ACC112 (cell line): ENCODE data around the gene ITGAX.
A peak's percentile ranks its signal among the peaks of the same experiment; 100 is the strongest.
"Not testable (repeated sequence)": the region's sequence is repeated elsewhere in the genome, so short reads cannot be mapped to it uniquely, and the experiment has no call there.

ENCODE experiments used
- H2AFZ ChIP-seq: fragments of 200-600 bp; sonication (generic); one replicate; pipeline ENCODE4 v1.6.0; 2017; ENCODE audit warnings: antibody characterized with exemption, low read length; ENCODE audit not compliant: unreplicated experiment
- H3K27ac ChIP-seq: fragments of 200-600 bp; sonication (generic); 2 replicates; pipeline ENCODE4 v1.5.1; 2014; ENCODE audit warnings: low read depth, mild to moderate bottlenecking, antibody characterized with exemption, low read length, moderate library complexity
- H3K27me3 ChIP-seq: fragments of 200-600 bp; sonication (generic); 2 replicates; pipeline ENCODE4 v1.6.1; 2014; ENCODE audit warnings: mild to moderate bottlenecking, antibody characterized with exemption, low read length, moderate library complexity, mixed read lengths; ENCODE audit not compliant: insufficient read depth
- H3K36me3 ChIP-seq: fragments of 200-600 bp; sonication (generic); 2 replicates; pipeline ENCODE4 v1.6.1; 2016; ENCODE audit warnings: mild to moderate bottlenecking, antibody characterized with exemption, low read length, moderate library complexity, mixed read lengths; ENCODE audit not compliant: insufficient read depth
- H3K4me1 ChIP-seq: fragments of 200-600 bp; sonication (generic); one replicate; pipeline ENCODE4 v1.6.1; 2016; ENCODE audit warnings: low read length, mixed read lengths; ENCODE audit not compliant: insufficient read depth, unreplicated experiment, control insufficient read depth
- H3K4me3 ChIP-seq: fragments of 200-600 bp; sonication (generic); 2 replicates; pipeline ENCODE4 v1.5.1; 2014; ENCODE audit warnings: mild to moderate bottlenecking, low read depth, low read length
- H3K79me2 ChIP-seq: fragments of 200-600 bp; sonication (generic); one replicate; pipeline ENCODE4 v1.6.0; 2016; ENCODE audit warnings: low read length; ENCODE audit not compliant: control insufficient read depth, unreplicated experiment, insufficient read depth

The ITGAX gene

DNA sequence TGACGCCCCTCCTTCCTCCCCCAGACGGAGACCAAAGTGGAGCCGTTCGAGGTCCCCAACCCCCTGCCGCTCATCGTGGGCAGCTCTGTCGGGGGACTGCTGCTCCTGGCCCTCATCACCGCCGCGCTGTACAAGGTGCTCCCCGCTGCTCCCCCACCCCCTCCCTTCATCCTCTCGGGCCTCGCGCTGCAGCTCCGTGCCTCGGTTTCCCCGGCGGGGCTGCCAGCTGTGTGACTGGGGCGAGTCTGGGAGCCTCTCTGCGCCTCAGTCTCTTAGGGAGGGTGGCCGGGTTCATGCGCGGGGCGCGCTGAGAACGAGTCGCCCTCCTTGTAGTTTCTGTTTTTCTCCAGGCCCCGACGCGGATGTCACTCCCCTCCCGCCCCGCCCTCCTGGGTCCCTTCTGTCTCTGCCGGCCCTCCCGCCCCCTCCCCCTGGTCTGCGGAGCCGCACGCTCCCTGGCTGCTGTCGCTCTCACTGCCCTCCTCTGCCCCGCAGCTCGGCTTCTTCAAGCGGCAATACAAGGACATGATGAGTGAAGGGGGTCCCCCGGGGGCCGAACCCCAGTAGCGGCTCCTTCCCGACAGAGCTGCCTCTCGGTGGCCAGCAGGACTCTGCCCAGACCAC lies 23.7 kb upstream of the ITGAX start:
- Histone ChIP-seq H3K27me3 (peaks cover 80% of the 10 kb centered on the region), H3K27ac (no peak overlapping the region), H3K79me2 (no peaks in the 10 kb centered on the region), H3K4me1 (no peaks in the 10 kb centered on the region), H3K4me3 (peak overlapping the region; percentile 63; the same call in 1 of the 2 replicates), H2AFZ (no peak overlapping the region), H3K36me3 (no peaks in the 10 kb centered on the region)

DNA sequence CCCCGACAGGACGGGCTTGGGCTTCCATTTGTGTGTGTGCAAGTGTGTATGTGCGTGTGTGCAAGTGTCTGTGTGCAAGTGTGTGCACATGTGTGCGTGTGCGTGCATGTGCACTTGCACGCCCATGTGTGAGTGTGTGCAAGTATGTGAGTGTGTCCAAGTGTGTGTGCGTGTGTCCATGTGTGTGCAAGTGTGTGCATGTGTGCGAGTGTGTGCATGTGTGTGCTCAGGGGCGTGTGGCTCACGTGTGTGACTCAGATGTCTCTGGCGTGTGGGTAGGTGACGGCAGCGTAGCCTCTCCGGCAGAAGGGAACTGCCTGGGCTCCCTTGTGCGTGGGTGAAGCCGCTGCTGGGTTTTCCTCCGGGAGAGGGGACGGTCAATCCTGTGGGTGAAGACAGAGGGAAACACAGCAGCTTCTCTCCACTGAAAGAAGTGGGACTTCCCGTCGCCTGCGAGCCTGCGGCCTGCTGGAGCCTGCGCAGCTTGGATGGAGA lies 23.1 kb upstream of the ITGAX start:
- Histone ChIP-seq H3K27ac (no peak overlapping the region), H3K36me3 (no peaks in the 10 kb centered on the region), H3K4me1 (no peaks in the 10 kb centered on the region), H3K79me2 (no peaks in the 10 kb centered on the region), H3K27me3 (peaks cover 81% of the 10 kb centered on the region), H2AFZ (no peak overlapping the region), H3K4me3 (no peak overlapping the region)

DNA sequence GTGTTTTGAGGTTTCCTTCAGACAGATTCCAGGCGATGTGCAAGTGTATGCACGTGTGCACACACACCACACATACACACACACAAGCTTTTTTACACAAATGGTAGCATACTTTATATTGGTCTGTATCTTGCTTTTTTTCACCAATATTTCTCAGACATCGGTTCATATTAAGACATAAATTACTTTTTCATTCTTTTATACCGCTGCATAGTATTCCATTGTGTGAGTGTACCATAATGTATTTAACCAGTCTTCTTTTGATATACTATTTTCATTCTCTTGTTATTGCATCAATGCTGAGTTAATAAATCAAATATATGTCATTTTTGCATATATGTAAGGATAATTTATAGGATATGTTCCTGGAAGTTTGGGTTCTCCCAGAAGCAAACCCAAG lies 22.4 kb upstream of the ITGAX start:
- Histone ChIP-seq H3K27ac (no peak overlapping the region), H3K79me2 (no peaks in the 10 kb centered on the region), H2AFZ (no peak overlapping the region), H3K4me3 (no peak overlapping the region), H3K36me3 (no peaks in the 10 kb centered on the region), H3K4me1 (no peaks in the 10 kb centered on the region), H3K27me3 (peaks cover 85% of the 10 kb centered on the region)

DNA sequence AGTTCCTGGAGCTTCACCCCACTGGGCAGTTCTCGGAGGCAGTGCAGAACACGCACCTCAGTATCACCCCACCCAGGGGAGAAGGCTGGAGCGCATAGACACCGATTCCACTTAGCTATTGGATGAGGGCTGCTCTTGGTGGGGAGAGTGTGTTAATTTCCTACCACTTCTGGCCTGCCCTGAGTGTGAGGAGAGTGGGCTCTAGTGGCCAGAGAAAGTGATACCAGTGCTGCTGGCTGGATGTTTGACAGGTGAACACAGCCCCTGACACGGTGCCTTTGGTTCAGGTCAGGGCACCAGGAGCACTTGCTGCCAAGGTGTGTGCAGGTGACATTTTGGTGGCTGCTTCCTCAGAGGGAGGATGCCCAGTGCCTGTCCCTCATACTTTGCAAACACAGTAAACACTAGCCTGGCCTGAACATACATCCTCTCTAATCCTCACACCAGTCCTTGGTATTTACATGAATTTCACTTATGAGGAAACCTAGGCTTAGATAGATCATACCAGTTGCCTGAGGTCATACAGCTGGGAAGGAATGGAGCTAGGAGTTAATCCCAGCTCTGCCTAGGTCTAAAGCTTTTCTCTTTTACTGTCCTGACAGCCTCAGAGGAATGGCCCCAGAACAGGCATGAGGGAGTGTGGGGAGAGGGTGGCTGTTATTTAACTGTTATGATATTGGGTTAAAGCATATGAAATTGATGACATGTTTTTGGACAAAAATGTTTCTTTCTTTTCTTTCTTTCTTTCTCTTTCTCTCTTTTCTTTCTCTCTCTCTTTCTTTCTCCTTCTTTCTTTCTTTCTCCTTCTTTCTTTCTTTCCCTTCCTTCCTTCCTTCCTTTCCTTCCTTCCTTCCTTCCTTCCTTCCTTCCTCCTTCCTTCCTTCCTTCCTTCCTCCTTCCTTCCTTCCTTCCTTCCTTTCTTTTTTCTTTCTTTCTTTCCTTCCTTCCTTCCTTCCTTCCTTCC lies 21.0 kb upstream of the ITGAX start:
- Histone ChIP-seq H3K27ac (no peak overlapping the region), H3K27me3 (peaks cover 75% of the 10 kb centered on the region), H3K4me1 (no peaks in the 10 kb centered on the region), H3K4me3 (no peak overlapping the region), H2AFZ (no peak overlapping the region), H3K79me2 (no peaks in the 10 kb centered on the region), H3K36me3 (no peaks in the 10 kb centered on the region)

DNA sequence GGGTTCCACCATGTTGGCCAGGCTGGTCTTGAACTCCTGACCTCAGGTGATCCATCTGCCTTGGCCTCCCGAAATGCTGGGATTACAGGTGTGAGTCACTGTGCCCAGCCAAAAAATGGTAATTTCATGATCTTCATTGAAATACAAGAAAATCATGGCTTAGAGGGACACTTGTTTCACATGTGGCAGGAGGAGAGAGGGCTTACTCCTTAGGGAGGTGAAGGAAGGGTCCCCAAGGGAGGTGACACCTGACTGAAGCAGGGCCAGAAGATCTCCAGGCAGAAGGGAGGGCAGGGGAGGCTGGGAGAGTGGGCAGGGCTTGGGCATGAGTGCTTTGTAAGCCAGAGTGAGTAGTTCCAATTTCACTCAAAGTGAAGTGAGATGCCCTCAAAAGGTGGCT lies 20.0 kb upstream of the ITGAX start:
- Histone ChIP-seq H3K27me3 (peaks cover 65% of the 10 kb centered on the region), H2AFZ (no peak overlapping the region), H3K36me3 (no peaks in the 10 kb centered on the region), H3K27ac (no peak overlapping the region), H3K79me2 (no peaks in the 10 kb centered on the region), H3K4me3 (no peak overlapping the region), H3K4me1 (no peaks in the 10 kb centered on the region)

DNA sequence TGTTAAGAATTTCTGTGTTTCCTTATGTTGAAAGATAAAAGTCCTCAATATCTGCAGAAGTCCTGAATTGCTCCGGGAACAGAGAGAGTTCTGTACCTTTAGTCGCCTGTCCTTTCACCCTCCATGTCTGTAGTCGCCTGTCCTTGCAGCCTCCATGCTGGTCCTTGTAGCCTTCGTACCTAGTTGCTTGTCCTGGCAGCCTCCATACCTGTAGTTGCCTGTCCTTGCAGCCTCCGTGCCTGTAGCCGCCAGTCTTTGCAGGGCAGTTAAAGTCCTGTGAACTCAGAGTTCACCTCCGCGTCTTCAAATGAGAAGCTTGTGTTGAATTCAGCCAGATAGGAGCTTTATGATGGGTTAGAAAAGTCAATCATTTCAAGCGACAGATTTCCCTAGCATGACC lies 19.5 kb upstream of the ITGAX start:
- Histone ChIP-seq H3K27ac (no peak overlapping the region), H3K36me3 (no peaks in the 10 kb centered on the region), H3K4me1 (no peaks in the 10 kb centered on the region), H3K79me2 (no peaks in the 10 kb centered on the region), H3K4me3 (no peak overlapping the region), H2AFZ (no peak overlapping the region), H3K27me3 (peaks cover 60% of the 10 kb centered on the region)

DNA sequence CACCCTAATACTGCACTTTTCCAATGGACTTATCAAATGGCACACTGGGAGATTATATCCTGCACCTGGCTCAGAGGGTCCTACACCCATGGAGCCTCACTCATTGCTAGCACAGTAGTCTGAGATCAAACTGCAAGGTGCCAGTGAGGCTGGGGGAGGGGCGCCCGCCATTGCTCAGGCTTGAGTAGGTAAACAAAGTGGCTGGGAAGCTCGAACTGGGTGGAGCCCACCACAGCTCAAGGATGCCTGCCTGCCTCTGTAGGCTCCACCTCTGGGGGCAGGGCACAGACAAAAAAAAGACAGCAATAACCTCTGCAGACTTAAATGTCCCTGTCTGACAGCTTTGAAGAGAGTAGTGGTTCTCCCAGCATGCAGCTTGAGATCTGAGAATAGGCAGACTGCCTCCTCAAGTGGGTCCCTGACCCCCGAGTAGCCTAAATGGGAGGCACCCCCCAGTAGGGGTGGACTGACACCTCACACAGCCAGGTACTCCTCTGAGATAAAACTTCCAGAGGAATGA lies 16.8 kb upstream of the ITGAX start:
- not testable (repeated sequence) for H3K79me2 ChIP-seq, H2AFZ ChIP-seq, H3K27ac ChIP-seq, H3K4me1 ChIP-seq, H3K4me3 ChIP-seq, H3K36me3 ChIP-seq
- H3K27me3 ChIP-seq, result peaks cover 34% of the 10 kb centered on the region

DNA sequence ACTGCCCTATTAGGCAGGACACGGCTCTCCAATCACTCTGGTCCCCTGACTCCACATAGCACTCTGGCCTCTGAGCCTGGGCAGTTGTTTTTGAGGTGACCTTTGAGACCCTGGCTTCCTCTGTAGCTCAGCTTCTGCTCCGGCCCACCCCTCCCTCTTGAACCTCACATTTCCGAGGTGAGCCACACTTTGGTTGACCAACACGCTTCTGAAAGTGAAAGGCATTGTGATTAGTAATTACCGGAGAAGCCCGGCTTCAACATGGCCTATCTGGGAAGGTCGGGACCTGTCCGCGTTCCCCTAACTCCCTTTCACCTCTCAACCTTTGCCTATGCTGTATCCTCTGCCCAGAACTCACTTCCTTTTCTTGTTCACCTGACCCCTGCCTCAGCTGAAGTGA lies 10.3 kb upstream of the ITGAX start:
- H3K27ac ChIP-seq, result no peak overlapping the region
- H3K4me1 ChIP-seq, result no peaks in the 10 kb centered on the region
- no peak overlapping the region for H3K4me3 ChIP-seq
- H3K27me3 ChIP-seq, result peaks cover 19% of the 10 kb centered on the region; the same call in 1 of the 2 replicates
- H2AFZ ChIP-seq, result no peak overlapping the region
- no peaks in the 10 kb centered on the region for H3K36me3 ChIP-seq
- H3K79me2 ChIP-seq, result no peaks in the 10 kb centered on the region

DNA sequence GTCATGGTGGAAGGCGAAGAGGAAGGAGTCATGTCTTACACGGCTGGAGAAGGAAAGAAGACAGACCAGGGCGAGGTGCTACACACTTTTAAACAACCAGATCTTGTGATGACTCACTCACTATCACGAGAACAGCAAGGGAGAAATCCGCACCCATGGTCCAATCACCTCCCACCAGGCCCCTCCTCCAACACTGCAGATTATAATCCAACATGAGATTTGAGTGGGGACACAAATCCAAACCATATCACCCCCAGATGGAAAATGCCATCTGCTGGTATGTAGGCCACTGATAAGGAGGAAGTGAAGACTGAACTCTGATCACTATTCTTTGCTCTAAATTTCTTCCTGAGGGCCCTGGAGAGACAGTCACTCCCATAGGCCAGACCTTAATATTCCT lies 7.5 kb upstream of the ITGAX start:
- no peaks in the 10 kb centered on the region for H3K36me3 ChIP-seq
- H3K4me3 ChIP-seq, result no peak overlapping the region
- peaks cover 8% of the 10 kb centered on the region for H3K4me1 ChIP-seq

DNA sequence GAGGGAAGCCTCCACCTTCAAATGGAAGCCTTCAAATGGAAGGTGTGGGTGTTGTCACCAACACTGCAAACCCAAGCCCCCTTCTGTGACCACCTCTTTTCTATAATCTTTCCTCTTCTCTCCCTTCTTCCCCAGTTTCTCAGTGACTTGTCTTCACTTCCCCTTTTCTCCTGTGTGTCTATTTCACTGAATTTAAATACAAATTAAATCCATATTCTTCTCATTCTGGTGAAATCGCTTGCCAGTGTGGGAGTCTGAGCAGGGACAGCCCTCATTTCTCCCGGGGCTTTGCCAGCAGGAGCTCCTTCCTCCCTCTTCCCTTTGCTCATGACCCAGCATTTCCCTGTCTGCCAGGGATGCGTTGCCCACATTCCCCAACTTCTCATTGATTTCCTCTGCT lies 6.4 kb upstream of the ITGAX start:
- H3K27me3 ChIP-seq, result peaks cover 20% of the 10 kb centered on the region; the same call in 1 of the 2 replicates
- no peaks in the 10 kb centered on the region for H3K36me3 ChIP-seq
- no peak overlapping the region for H3K4me3 ChIP-seq
- H3K4me1 ChIP-seq, result peaks cover 8% of the 10 kb centered on the region
- no peaks in the 10 kb centered on the region for H3K79me2 ChIP-seq
- no peak overlapping the region for H3K27ac ChIP-seq
- no peak overlapping the region for H2AFZ ChIP-seq

More for the DNA sequence above, 7.5 kb upstream of the ITGAX start:
- Histone ChIP-seq H2AFZ (no peak overlapping the region), H3K27me3 (peaks cover 20% of the 10 kb centered on the region; the same call in 1 of the 2 replicates), H3K79me2 (no peaks in the 10 kb centered on the region), H3K27ac (no peak overlapping the region)
